Natural killer cell treated with Interleukin-12 subunit alpha and Interleukin-12 subunit beta and Interleukin-15 and Interleukin-18, amount 100 ng/mL, for 72 hours (primary cell): ENCODE measurements around the gene ZBED5. TPM values are rescaled to one million over a fixed set of nuclear protein-coding genes. Genes with fewer than 3 reads are reported as not detected.
A peak's percentile ranks its signal among the peaks of the same experiment; 100 is the strongest.
"Not testable (repeated sequence)": the region's sequence is repeated elsewhere in the genome, so short reads cannot be mapped to it uniquely, and the experiment has no call there.

Experiments used
- ATAC-seq, 2 donors: fragments of 150-1000 bp; cut with Tn5 transposase in 1 of 2; sonication (Bioruptor Pico), chemical (Tn5 transposase) in 1 of 2; 2 replicates each; pipeline ENCODE4 v1.10.0; 2021
- DNase-seq: peaks from one replicate; pipeline ENCODE4 v3.0.0; 2022; ENCODE audit warnings: low spot score
- H3K27ac Mint-ChIP-seq, 2 donors: 1 replicate in 1 of 2; 2 replicates in 1 of 2; pipeline ENCODE4 v1.8.0; 2022; ENCODE audit warnings: mixed read lengths in 2 of 2, mild to moderate bottlenecking in 1 of 2, moderate library complexity in 1 of 2
- H3K27me3 Mint-ChIP-seq, 2 donors: 1 replicate in 1 of 2; 2 replicates in 1 of 2; pipeline ENCODE4 v1.8.0; 2022; ENCODE audit warnings: mixed read lengths in 2 of 2
- H3K36me3 Mint-ChIP-seq: one replicate; pipeline ENCODE4 v1.8.0; 2022; ENCODE audit warnings: mixed read lengths
- H3K4me1 Mint-ChIP-seq, 2 donors: 1 replicate in 1 of 2; 2 replicates in 1 of 2; pipeline ENCODE4 v1.8.0; 2022; ENCODE audit warnings: low read depth in 2 of 2, mixed read lengths in 2 of 2, mild to moderate bottlenecking in 1 of 2
- H3K4me3 Mint-ChIP-seq: one replicate; pipeline ENCODE4 v1.8.0; 2022; ENCODE audit warnings: mixed read lengths
- H3K9me3 Mint-ChIP-seq: 2 replicates; pipeline ENCODE4 v1.8.0; 2022; ENCODE audit warnings: mixed read lengths
- total RNA-seq, 2 donors: library from RNA; stranded (reverse); gene quantifications; one replicate each; pipeline ENCODE4 v1.2.3, GENCODE V29; 2022

Gene ZBED5
- total RNA-seq, 2 donors from 2014 or later: 34.5 to 37.1 TPM

DNA sequence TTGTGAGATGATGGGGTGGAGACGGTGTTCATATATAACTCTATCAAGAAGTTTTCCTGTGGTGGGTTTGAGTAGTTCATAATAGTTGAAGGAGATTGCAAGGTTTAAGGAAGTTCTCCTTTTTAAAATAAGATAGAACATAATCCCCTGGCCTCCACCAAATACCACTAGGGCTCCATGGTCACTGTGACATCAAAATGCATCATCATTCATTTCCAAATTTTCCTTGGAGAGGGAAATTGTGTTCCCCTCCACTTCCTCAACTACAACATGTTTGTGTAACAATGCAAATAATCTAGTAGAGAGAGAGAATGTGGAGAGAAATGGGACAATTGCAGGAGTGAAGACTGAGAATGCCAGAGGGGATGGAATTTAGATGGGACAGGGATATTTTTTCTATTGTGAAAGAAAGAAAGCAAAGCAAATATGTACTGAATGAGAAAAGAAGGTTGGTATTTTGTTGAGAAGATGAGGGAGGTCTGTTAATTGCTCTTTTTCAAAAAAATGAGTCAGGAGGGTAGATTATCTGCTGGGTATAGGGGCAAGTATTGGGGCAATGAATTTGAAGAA, 33.4 kb upstream of the ZBED5 start:
- Mint-ChIP-seq H3K27me3 (peaks cover 25 to 29% of the 10 kb centered on the region in 2 donors), H3K9me3 (no peaks in the 10 kb centered on the region), H3K4me1 (no peaks in the 10 kb centered on the region), H3K36me3 (peaks cover 11% of the 10 kb centered on the region), H3K27ac (no peak overlapping the region), H3K4me3 (no peak overlapping the region)
- ATAC-seq (no peak), DNase-seq (no peak)

DNA sequence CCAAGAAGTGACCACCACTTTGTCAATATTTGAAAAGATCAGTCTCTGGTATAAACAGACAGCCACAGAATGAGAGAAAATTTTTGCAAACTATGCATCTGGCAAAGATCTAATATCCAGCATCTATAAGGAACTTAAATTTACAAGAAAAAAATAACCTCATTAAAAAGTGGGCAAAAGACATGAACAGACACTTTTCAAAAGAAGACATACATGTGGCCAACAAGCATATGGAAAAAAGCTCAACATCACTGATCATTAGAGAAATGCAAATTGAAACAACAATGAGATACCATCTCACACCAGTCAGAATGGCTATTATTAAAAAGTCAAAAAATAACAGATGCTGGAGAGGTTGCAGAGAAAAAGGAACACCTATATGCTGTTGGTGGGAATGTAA, 32.2 kb upstream of the ZBED5 start:
- H3K4me3 Mint-ChIP-seq, H3K27ac Mint-ChIP-seq, H3K4me1 Mint-ChIP-seq, H3K9me3 Mint-ChIP-seq, DNase-seq, ATAC-seq: not testable (repeated sequence)
- Mint-ChIP-seq H3K36me3 (peaks cover 11% of the 10 kb centered on the region), H3K27me3 (peaks cover 25 to 29% of the 10 kb centered on the region in 2 donors)

DNA sequence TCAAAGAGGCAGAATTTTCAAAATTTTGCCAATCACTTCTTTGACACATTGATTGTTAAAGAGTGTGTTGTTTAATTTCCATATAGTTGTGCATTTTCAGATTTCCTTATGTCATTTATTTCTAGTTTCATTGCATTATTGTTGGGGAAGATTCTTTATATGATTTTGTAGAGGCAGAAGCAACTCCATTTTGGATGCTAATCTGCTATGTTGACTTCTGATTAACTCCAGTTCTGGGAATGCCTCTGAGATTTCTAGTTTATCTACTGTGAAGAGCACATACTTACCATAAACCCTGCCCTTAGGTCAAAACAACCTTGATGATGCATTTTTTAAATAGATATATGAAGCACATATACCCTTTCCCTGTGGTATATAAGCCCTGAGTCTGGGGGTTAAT, 29.5 kb upstream of the ZBED5 start:
- Mint-ChIP-seq H3K4me3 (no peak overlapping the region), H3K27me3 (peaks cover 25 to 29% of the 10 kb centered on the region in 2 donors), H3K27ac (no peak overlapping the region), H3K9me3 (no peaks in the 10 kb centered on the region), H3K4me1 (no peaks in the 10 kb centered on the region), H3K36me3 (peaks cover 18% of the 10 kb centered on the region)
- ATAC-seq (no peak), DNase-seq (no peak)

DNA sequence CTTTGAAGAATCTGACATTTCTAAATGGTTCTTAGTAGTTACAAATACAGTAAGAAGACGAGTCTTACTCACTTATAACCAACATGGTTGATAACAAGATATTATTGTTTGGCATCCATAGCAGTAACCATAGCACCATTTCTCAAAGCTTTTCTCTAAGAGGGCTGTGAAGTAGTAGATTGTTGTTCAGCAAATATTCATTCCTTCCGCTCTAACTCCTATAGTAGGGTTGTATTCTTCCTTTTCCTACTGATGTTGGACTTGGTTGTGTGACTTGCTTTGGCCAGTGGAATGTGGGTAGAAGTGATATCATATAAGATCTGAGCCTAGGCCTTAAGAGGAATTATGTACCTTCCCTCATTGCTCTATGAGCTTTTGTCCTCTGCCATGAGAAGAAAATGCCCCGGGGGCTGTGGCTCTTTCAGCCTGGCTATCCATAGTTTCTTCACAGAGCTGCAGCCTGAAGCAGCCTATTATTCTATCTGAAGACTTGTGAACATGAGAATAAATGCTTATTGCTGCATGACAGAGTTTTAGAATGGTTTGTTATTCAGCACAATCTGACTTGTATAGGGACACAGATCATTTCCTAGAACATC, 28.9 kb upstream of the ZBED5 start:
- Mint-ChIP-seq H3K4me1 (no peaks in the 10 kb centered on the region), H3K27ac (no peak overlapping the region), H3K27me3 (peaks cover 25 to 29% of the 10 kb centered on the region in 2 donors), H3K36me3 (peaks cover 18% of the 10 kb centered on the region), H3K4me3 (no peak overlapping the region), H3K9me3 (no peaks in the 10 kb centered on the region)
- DNase-seq: no peak
- ATAC-seq: no peak

DNA sequence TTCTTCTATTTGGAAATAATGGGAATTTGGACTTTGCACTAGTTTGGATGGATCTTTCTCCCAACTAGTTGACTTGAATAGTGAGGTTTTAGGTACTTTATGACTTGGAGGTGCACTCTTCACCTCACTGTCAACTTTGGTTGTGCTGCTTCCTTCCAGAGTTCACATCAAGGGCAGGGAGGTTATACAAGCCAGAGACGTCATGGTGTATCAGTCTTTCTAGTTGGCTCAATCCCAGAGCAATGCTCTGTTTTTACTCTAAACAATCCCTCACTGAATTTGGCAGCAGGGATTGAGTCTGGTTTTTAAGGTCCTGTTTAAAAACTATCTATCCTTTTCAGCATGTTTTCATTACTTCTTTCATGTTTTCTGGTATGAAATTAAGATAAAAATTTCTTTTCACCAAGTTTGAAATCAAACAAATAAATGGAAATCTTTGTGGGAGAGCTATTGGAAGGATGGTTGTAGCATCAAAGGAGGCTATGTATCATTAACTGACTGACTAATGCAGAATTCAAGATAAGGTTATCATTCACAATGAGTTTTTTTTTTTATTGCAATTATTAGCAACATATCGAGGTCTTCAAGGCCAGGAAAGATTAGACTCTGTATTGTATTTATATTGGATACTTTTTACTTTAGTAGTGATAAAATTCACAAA, 28.0 kb upstream of the ZBED5 start:
- H3K9me3 Mint-ChIP-seq: no peaks in the 10 kb centered on the region
- H3K4me3 Mint-ChIP-seq: no peak overlapping the region

DNA sequence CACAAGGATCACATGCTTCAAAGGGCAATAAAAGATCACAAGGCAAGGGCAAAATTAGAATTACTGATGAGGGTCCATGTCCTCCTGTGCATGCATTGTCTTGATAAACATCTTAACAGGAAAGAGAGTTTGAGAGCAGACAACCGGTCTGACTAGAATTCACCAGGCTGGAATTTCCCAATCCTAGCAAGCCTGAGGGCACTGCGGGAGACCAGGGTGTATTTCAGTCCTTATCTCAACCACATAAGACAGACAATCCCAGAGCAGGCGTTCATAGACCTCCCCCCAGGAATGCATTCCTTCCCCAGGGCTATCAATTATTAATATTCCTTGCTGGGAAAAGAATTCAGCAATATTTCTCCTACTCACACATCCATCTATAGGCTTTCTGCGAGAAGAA, 26.4 kb upstream of the ZBED5 start:
- not testable (repeated sequence) for ATAC-seq, H3K4me3 Mint-ChIP-seq, H3K9me3 Mint-ChIP-seq, DNase-seq, H3K4me1 Mint-ChIP-seq, H3K27ac Mint-ChIP-seq
- peaks cover 11% of the 10 kb centered on the region for H3K36me3 Mint-ChIP-seq
- H3K27me3 Mint-ChIP-seq: peaks cover 10 to 14% of the 10 kb centered on the region in 2 donors

More for the DNA sequence above, 28.0 kb upstream of the ZBED5 start:
- H3K27me3 Mint-ChIP-seq: peaks cover 17 to 24% of the 10 kb centered on the region in 2 donors
- H3K4me1 Mint-ChIP-seq: no peaks in the 10 kb centered on the region
- ATAC-seq: no peak
- no peak for DNase-seq
- no peak overlapping the region for H3K27ac Mint-ChIP-seq
- H3K36me3 Mint-ChIP-seq: peaks cover 18% of the 10 kb centered on the region

DNA sequence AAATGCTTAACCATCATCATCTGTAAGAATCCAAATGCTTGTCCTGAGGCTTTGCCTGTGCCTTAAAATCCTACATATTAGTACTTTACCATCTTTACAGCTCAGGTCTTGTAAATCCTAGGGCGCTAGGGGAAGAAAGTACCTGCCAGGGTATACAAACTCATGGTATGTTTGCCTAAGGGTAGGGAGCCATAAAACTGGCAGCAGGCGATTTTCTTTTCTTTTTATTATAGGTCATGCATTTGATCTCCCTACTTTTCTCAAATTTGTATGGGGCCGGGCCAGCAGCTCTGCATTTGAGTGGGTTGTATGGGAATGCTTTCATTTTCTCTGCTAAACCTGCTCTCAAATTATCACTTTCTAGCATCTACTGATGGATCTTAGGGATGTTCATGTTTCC, 24.0 kb upstream of the ZBED5 start:
- DNase-seq (no peak), ATAC-seq (no peak)
- H3K9me3 Mint-ChIP-seq: no peaks in the 10 kb centered on the region
- H3K27me3 Mint-ChIP-seq: peaks cover 0 to 2% of the 10 kb centered on the region in 2 donors
- peaks cover 7% of the 10 kb centered on the region for H3K36me3 Mint-ChIP-seq
- H3K27ac Mint-ChIP-seq: no peak overlapping the region
- peaks cover 5 to 7% of the 10 kb centered on the region in 2 donors for H3K4me1 Mint-ChIP-seq
- H3K4me3 Mint-ChIP-seq: no peak overlapping the region

DNA sequence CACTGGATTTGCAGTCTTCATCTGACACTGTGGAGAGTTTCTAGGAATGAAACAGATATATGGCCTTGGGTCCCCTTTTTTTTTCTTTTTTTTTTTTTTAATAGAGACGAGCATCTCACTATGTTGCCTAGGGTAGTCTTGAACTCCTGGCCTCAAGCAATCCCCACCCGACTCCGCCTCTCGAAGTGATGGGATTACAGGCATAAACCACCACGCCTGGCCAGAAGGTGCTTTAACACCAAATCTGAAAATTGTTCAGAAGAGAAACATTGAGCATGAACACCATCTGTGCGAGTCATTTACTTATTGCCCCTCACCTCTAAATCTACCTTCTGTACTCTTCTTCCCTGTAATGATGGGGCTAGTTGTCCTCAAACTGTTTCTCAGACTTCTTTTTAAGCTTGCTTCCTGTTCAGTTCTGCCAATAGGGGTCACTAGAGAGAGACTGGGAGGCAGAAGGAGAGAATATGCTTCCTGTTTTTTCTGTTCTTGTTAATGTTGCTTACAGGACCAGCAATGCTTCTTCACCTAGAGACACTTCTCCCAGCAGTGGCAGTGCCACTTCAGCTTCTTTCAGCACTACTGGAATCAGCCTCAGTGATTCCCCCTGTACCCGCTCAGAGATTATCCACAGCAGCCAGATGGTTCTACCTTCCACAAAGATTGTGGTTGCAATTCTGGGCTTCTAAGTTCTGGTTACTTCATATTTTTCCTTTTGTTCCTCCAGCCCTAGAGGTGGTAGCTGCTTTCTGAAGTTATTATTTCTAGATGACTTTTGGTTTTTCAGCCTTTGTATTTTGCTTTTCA, 20.8 kb upstream of the ZBED5 start:
- peak in 1 of 2 donors; percentile 66 for ATAC-seq
- peak overlapping the region in 1 of 2 donors; percentile 16 for H3K27ac Mint-ChIP-seq
- DNase-seq: no peak

DNA sequence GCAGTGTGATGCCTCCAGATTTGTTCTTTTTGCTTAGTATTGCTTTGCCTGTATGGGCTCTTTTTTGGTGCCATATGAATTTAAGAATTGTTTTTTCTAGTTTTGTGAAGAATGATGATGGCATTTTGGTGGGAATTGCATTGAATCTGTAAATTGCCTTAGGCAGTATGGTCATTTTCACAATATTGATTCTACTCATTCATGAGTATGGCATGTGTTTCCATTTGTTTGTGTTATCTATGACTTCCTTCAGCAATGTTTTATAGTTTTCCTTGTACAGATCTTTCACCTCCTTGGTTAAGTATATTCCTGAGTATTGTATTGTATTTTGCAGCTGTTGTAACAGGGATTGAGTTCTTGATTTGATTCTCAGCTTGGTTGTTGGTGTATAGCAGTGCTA, 18.3 kb upstream of the ZBED5 start:
- Mint-ChIP-seq H3K36me3 (peaks cover 20% of the 10 kb centered on the region), H3K4me3 (no peak overlapping the region), H3K27me3 (no peaks in the 10 kb centered on the region), H3K9me3 (peaks cover 12% of the 10 kb centered on the region), H3K27ac (no peak overlapping the region), H3K4me1 (peaks cover 6 to 7% of the 10 kb centered on the region in 2 donors)
- DNase-seq: no peak
- no peak for ATAC-seq

More for the DNA sequence above, 20.8 kb upstream of the ZBED5 start:
- Mint-ChIP-seq H3K9me3 (no peaks in the 10 kb centered on the region), H3K27me3 (no peaks in the 10 kb centered on the region), H3K4me1 (peaks cover 5 to 7% of the 10 kb centered on the region in 2 donors), H3K36me3 (peaks cover 6% of the 10 kb centered on the region), H3K4me3 (no peak overlapping the region)

DNA sequence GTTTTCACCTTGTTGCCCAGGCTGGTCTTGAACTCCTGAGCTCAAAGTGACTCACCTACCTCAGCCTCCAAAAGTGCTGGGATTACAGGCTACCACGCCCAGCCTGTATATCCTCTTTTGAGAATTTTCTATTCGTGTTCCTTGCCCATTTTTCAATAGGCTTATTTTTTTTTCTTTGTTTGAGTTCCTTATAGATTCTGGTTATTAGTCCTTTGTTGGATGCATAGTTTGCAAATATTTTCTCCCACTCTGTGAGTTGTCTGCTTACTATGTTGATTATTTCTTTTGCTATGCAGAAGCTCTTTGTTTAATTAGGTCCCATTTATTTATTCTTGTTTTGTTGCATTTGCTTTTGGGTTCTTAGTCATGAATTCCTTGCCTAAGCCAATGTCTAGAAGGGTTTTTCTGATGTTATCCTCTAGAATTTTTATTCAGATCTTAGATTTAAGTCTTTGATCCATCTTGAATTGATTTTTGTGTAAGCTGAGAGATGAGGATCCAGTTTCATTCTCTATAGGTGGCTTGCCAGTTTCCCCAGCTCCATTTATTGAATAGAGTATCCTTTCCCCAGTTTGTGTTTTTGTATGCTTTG, 17.7 kb upstream of the ZBED5 start:
- Mint-ChIP-seq H3K4me3 (no peak overlapping the region), H3K36me3 (peaks cover 20% of the 10 kb centered on the region), H3K27ac (no peak overlapping the region), H3K4me1 (peaks cover 7% of the 10 kb centered on the region in 2 donors), H3K27me3 (no peaks in the 10 kb centered on the region), H3K9me3 (peaks cover 13% of the 10 kb centered on the region)
- ATAC-seq (no peak), DNase-seq (no peak)

DNA sequence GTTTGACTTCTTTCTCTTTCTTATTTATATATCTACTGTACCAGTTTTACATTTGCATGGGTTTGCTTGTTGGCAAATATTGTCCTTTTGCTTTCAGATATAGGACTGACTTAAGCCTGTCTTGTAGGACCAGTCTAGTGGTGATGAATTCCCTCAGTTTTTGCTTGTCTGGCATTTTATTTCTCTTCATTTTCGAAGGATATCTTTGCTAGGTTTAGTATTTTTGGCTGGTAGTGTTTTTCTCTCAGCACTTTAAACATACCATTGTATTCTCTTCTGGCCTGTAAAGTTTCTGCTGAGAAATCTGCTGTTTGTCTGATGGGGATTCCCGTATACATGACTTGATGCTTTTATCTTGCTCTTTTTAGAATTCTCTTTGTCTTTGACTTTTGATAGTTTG, 14.2 kb upstream of the ZBED5 start:
- Mint-ChIP-seq H3K4me3 (no peak overlapping the region), H3K4me1 (peaks cover 0 to 2% of the 10 kb centered on the region in 2 donors), H3K36me3 (peaks cover 20% of the 10 kb centered on the region), H3K27me3 (no peaks in the 10 kb centered on the region), H3K27ac (no peak overlapping the region), H3K9me3 (peaks cover 13% of the 10 kb centered on the region)
- DNase-seq (no peak), ATAC-seq (no peak)

DNA sequence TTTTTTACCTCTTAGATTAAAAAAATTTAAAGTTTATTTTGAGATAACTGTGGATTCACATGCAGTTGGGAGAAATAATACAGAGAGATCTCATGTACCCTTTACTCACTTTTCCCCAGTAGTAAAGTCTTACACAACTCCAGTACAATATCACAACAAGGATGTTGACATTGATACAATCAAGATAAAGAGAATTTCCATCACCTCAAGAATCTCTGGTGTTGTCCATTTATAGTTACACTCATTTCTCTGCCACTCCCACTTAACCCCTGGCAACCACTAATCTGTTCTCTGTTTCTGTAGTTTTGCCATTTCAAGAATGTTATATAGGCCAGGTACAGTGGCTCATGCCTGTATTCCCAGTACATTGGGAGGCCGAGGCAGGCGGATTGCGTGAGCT, 10.5 kb upstream of the ZBED5 start:
- DNase-seq (no peak), ATAC-seq (no peak)
- Mint-ChIP-seq H3K36me3 (peaks cover 12% of the 10 kb centered on the region), H3K27me3 (no peaks in the 10 kb centered on the region), H3K9me3 (peaks cover 13% of the 10 kb centered on the region), H3K4me1 (peaks cover 8 to 11% of the 10 kb centered on the region in 2 donors), H3K4me3 (no peak overlapping the region), H3K27ac (no peak overlapping the region)

DNA sequence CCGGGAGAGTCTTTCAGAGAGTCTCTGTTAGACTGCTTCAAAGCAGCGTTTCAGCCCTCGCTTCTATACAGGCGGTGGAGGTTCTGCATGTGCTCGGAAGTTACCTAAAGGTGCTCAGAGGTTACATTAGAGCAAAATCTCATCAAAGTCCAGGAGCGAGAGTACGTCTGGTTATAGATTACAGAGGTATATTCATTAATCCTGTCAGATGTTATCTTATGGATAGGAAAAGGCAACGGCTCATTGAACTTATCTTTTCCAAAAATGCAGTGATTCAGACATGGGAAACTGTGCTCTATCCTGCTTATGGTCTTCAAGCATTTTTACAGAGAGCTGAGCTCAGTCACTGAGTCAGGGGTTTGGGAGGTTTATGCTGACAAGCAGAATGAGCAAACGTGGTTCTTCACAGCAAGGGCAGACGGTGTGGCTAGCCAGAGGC, 9.1 kb upstream of the ZBED5 start:
- H3K4me1 Mint-ChIP-seq: peaks cover 8 to 11% of the 10 kb centered on the region in 2 donors
- peaks cover under 1% of the 10 kb centered on the region for H3K36me3 Mint-ChIP-seq
- H3K9me3 Mint-ChIP-seq: peaks cover 3% of the 10 kb centered on the region
- H3K4me3 Mint-ChIP-seq: no peak overlapping the region
- no peaks in the 10 kb centered on the region for H3K27me3 Mint-ChIP-seq
- ATAC-seq (no peak), DNase-seq (no peak)
- H3K27ac Mint-ChIP-seq: no peak overlapping the region
